GM20431 (cell line): ENCODE results near the gene RNF126.
"Not testable (repeated sequence)": the region's sequence is repeated elsewhere in the genome, so short reads cannot be mapped to it uniquely, and the experiment has no call there.

Source experiments
- in situ Hi-C: fragments of 300-500 bp; cut with MseI, MboI; formaldehyde crosslinking; loops from one replicate; pipeline ENCODE4 v1.15.0; 2020; ENCODE audit warnings: low sequenced_read_pairs; ENCODE audit not compliant: unreplicated experiment

The RNF126 gene

DNA sequence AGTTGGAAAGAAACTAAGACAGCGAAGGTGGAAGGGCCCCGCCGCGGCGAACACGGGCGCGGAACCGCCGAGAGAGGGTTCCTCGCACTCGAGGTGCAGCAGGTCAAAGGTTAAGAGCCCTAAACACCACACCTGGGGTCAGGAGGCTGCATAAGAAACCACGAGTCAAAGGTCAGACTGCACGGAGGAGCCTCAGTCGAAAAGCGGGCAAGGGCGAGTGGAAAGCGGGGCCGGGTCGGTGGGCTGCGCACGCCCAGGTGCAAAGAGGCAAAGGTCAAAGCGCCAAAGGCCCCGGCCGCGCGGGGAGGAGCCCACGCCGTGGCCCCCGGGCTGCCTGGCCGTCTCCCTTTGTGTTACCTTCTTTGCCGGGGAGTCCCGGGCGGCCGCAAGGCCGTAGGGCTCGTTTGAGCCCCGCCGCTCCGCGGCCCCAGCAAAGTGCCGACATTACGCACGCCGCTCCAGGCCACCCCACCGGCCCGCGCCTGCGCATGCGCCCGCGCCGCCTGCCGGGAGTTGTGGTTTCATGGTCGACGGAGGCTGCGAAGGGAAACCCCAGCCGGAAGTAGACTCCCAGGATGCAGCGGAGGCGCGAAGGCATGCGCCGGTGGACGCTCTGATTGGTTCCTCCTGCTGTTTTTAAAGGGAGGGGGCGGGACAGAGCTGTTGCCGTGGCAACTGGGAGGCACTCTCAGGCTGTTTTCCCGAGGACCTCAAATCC lies 29.8 kb downstream of the RNF126 start, which contains the start of gene POLRMT:
Gene POLRMT (minus strand): TSS at position 470 of the 718 bp plus-strand sequence. CDS start 25 bp downstream, at position 445.
- in situ Hi-C loops, result no loop called here

DNA sequence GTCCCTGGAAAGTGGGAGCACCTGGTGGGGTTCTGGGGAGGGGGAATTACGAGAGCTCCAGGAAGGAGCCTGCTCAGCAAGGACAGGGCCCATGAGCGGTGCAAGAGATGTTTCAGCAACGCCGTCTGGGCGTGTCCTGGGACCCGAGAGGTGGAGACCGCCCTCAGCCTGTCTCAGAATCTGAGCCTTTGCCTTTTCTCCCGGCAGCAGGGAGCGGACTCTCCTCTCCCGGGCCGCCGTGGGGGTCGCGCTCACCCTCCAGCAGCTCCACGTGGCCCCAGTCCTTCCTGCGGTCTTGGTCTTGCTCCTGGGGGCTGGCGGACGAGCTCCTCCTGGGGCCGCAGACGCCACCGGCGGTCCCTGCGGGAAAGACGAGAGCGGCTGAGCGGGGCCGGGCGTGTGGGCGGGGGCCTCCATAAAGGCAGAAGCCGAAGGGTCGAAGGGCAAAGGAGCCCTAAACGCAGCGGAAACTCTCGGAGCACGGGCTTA lies 30.4 kb downstream of the RNF126 start:
- in situ Hi-C loops, result no loop called here

- in situ Hi-C loops, result no loop called here
Observed at GRCh38 chr19:629961-630714, 32.9 kb downstream of the RNF126 start.

DNA sequence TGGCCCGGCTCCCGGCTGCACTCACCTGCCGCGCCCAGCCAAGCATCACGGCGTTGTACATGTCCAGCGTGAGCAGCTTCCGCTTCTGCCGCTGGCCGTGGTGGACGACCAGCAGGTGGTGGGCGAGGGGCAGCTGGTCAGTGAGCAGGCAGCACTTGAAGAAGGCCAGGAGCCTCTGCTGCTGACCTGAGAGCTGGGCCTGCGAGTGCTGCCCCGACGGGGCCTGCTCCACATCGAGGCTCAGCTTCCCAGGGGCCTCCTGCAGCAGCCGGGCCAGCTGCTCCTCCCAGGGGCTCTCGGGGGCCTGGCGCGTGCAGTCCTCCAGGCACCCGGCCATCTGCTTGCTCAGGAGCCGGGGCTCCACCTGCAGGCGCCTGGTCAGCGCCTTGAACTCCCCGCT lies 33.5 kb downstream of the RNF126 start:
- in situ Hi-C loops, result not testable (repeated sequence)

- in situ Hi-C loops, result no loop called here
Observed at GRCh38 chr19:628168-628567, 34.8 kb downstream of the RNF126 start.

GRCh38 chr19:626566-626965 lies 36.4 kb downstream of the RNF126 start:
- in situ Hi-C loops, result not testable (repeated sequence)

DNA sequence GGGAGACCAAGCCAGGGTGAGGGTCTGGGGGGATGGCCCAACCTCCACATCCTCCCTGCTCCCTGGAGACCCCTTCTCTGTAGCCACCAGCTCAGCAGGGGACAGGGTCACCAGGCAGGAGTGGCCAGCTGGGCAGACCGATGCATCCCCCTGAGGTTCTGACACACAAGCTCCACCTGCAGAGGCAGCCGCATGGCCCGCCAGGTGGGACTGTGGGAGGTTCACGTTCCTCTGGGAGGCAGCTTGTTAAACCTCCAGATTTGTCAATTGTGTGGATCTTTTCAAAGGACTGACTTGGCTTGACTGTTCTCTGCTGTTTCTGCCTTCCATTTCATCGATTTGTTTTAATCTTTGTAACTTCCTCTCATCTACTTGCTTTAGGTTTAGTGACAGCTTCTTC lies 37.8 kb downstream of the RNF126 start:
- in situ Hi-C loops, result no loop called here

GRCh38 chr19:624433-625109 lies 38.4 kb downstream of the RNF126 start:
- in situ Hi-C loops, result no loop called here

DNA sequence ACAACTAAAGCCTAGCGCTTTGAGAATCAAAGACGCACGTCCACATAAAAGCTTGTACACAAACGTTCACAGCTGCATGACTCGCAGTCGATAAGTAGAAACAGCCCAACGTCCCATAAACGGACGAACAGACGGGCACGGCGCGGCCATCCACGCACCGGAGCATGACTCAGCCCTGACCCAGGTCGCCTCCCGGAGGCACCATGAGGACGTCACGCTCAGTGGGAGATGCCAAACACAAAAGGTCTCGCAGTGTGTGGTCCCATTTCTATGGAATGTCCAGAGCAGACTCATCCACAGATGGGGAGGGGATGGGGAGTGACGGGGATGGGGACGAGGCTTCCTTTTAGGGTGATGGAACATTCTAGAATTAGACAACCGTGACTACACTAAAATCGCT lies 39.0 kb downstream of the RNF126 start:
- in situ Hi-C loops, result no loop called here

- in situ Hi-C loops, result no loop called here
Observed at GRCh38 chr19:623175-623916, 39.7 kb downstream of the RNF126 start.

- in situ Hi-C loops, result no loop called here
Observed at GRCh38 chr19:622666-623065, 40.3 kb downstream of the RNF126 start.

DNA sequence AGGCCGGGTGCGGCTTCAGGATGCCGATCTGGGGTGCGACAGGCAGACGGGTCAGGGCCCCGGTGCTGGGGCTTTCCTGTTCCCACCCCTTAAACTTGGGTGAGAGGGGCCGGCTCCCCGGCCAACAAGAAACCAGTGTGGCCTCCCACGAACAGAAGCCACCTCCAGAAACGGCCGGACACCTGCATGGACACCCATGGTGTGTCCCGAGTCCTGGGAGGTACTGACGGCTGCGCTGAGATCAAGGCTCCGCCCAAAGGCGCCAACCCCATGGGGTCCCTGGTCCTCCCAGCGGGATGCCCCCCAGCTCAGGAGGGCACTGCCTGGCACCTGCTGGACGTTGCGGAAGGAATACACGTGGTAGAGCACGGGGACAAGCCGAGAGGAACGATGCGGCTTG lies 41.2 kb downstream of the RNF126 start:
- in situ Hi-C loops, result no loop called here

- in situ Hi-C loops, result not testable (repeated sequence)
Observed at GRCh38 chr19:621191-621590, 41.8 kb downstream of the RNF126 start.

DNA sequence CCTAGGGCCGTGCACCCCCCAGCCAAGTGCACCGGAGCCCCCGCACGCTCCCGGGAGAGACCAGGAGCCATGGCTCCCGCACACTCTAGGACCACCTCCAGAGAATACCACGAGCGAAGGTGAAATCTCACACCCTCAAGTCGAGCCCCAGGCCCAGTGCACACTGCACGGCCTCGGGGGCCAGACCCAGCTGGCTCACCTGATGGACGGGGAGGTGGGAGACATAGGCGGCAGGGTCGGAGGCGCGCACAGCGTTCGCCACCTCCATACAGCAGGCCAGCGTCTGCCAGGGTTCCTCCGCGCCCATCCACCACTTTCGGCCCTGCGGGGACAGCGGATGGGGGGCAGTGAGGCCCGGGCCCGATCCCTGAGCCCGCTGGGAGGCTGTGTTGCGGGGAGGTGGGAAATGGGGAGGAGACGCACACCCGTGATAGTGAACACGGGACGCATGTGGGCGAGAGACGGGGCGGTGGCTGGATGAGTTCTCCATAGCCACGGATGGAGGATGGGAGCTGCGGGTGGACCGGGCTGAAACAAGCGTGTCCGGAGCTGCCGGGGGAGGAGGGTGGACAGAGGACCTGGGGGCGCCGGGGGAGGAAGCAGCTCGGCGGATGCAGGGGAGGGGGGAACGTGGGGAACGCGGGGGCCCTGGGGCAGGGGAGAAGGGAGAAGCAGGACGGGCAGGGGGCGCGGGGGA lies 42.7 kb downstream of the RNF126 start:
- in situ Hi-C loops, result no loop called here

- in situ Hi-C loops, result no loop called here
Observed at GRCh38 chr19:619286-620002, 43.6 kb downstream of the RNF126 start.

GRCh38 chr19:618674-619285 lies 44.2 kb downstream of the RNF126 start:
- in situ Hi-C loops, result no loop called here

- in situ Hi-C loops, result no loop called here
Observed at GRCh38 chr19:618247-618619, 44.8 kb downstream of the RNF126 start.

GRCh38 chr19:617551-618246 lies 45.3 kb downstream of the RNF126 start:
- in situ Hi-C loops, result no loop called here
